Neural cell (in vitro differentiated cells): ENCODE results near the gene CGNL1. TPM values are rescaled to one million over a fixed set of nuclear protein-coding genes. Genes with fewer than 3 reads are reported as not detected.

Experiments used
- H2AFZ ChIP-seq: fragments of 200-600, 300-800 bp; sonication (generic), shearing (Covaris generic); 2 replicates; pipeline ENCODE4 v1.6.0; 2014; ENCODE audit warnings: low read depth, mild to moderate bottlenecking, antibody characterized with exemption, low read length, moderate library complexity
- H3F3A ChIP-seq: fragments of 200-600 bp; shearing (Covaris generic); 2 replicates; pipeline ENCODE4 v1.6.1; 2016; ENCODE audit warnings: mild to moderate bottlenecking, moderate library complexity, mixed read lengths, antibody characterized with exemption, low read length; ENCODE audit not compliant: insufficient read depth, poor library complexity, severe bottlenecking
- H3K27ac ChIP-seq: fragments of 200-600, 300-800 bp; sonication (generic), shearing (Covaris generic); 2 replicates; pipeline ENCODE4 v1.5.1; 2014; ENCODE audit warnings: mild to moderate bottlenecking, low read length, moderate library complexity
- H3K27me3 ChIP-seq: fragments of 300-800, 200-600 bp; sonication (generic), shearing (Covaris generic); 2 replicates; pipeline ENCODE4 v1.6.0; 2014; ENCODE audit warnings: mild to moderate bottlenecking, low read depth, low read length, moderate library complexity; ENCODE audit not compliant: insufficient read depth
- H3K36me3 ChIP-seq: fragments of 300-800, 200-600 bp; sonication (generic), shearing (Covaris generic); 2 replicates; pipeline ENCODE4 v1.5.1; 2014; ENCODE audit warnings: mild to moderate bottlenecking, antibody characterized with exemption, low read length, moderate library complexity; ENCODE audit not compliant: insufficient read depth
- H3K4me2 ChIP-seq: fragments of 300-800, 200-600 bp; sonication (generic), shearing (Covaris generic); 2 replicates; pipeline ENCODE4 v1.6.0; 2014; ENCODE audit warnings: mild to moderate bottlenecking, low read length
- H3K4me3 ChIP-seq: fragments of 300-800, 200-600 bp; sonication (generic), shearing (Covaris generic); 2 replicates; pipeline ENCODE4 v1.5.1; 2014; ENCODE audit warnings: mild to moderate bottlenecking, low read length, moderate library complexity
- H3K79me2 ChIP-seq: fragments of 200-600 bp; shearing (Covaris generic); replicated peaks from 2 replicates; pipeline ENCODE4 v1.6.0; 2014; ENCODE audit warnings: mild to moderate bottlenecking, low read length, moderate library complexity; ENCODE audit not compliant: insufficient read depth
- H3K9ac ChIP-seq: fragments of 300-800, 200-600 bp; sonication (generic), shearing (Covaris generic); 2 replicates; pipeline ENCODE4 v1.6.1; 2016; ENCODE audit warnings: mild to moderate bottlenecking, low read length, mixed read lengths
- H3K9me2 ChIP-seq: fragments of 200-600 bp; shearing (Covaris generic); 2 replicates; pipeline ENCODE4 v1.6.1; 2016; ENCODE audit warnings: mild to moderate bottlenecking, low read length, mixed read lengths; ENCODE audit not compliant: insufficient read depth
- H3K9me3 ChIP-seq: fragments of 200-600, 300-800 bp; sonication (generic), shearing (Covaris generic); 2 replicates; pipeline ENCODE4 v1.6.1; 2016; ENCODE audit warnings: mild to moderate bottlenecking, mixed run types, low read length, moderate library complexity, mixed read lengths
- H4K20me1 ChIP-seq: fragments of 200-600 bp; shearing (Covaris generic); 2 replicates; pipeline ENCODE4 v1.6.1; 2016; ENCODE audit warnings: mild to moderate bottlenecking, mixed run types; ENCODE audit not compliant: insufficient read depth
- CTCF ChIP-seq: fragments of 450-650 bp; IDR thresholded peaks from 2 replicates; pipeline ENCODE4 v1.5.1; 2014; ENCODE audit warnings: antibody characterized with exemption, mild to moderate bottlenecking, moderate library complexity; ENCODE audit not compliant: poor library complexity, severe bottlenecking
- EP300 ChIP-seq: fragments of 450-650 bp; conservative IDR thresholded peaks from 2 replicates; pipeline ENCODE4 v1.6.1; 2014; ENCODE audit warnings: antibody characterized with exemption, mild to moderate bottlenecking, moderate library complexity; ENCODE audit not compliant: poor library complexity, severe bottlenecking
- EZH2 ChIP-seq: fragments of 200-600, 300-800 bp; shearing (Covaris generic), sonication (generic); IDR thresholded peaks from 2 replicates; pipeline ENCODE4 v1.6.1; 2014; ENCODE audit warnings: antibody characterized with exemption, low read length, borderline replicate concordance, mild to moderate bottlenecking; ENCODE audit not compliant: insufficient read depth, poor library complexity, severe bottlenecking
- MXI1 ChIP-seq: fragments of 450-650 bp; conservative IDR thresholded peaks from 2 replicates; pipeline ENCODE4 v1.6.1; 2014; ENCODE audit warnings: antibody characterized with exemption, mild to moderate bottlenecking; ENCODE audit not compliant: poor library complexity, severe bottlenecking
- POLR2AphosphoS5 ChIP-seq: IDR thresholded peaks from 2 replicates; pipeline ENCODE4 v1.6.1; 2012
- RAD21 ChIP-seq: fragments of 450-650 bp; conservative IDR thresholded peaks from 2 replicates; pipeline ENCODE4 v1.6.1; 2014; ENCODE audit warnings: antibody characterized with exemption, mild to moderate bottlenecking, moderate library complexity
- REST ChIP-seq: IDR thresholded peaks from 2 replicates; pipeline ENCODE4 v1.6.1; 2012; ENCODE audit warnings: borderline replicate concordance
- SMC3 ChIP-seq: fragments of 450-650 bp; conservative IDR thresholded peaks from 2 replicates; pipeline ENCODE4 v1.6.1; 2014; ENCODE audit warnings: antibody characterized with exemption, mild to moderate bottlenecking, moderate library complexity; ENCODE audit not compliant: poor library complexity
- TAF1 ChIP-seq: IDR thresholded peaks from 2 replicates; pipeline ENCODE4 v1.6.1; 2012; ENCODE audit warnings: low read depth
- polyA plus RNA-seq: library from polyadenylated mRNA; depleted of rRNA; stranded (reverse); fragments of >200 nt; gene quantifications from 2 replicates; pipeline ENCODE4 v1.2.3, GENCODE V29; 2014

CGNL1 gene
- polyA plus RNA-seq, 1 donor from 2014 or later = 0.26 TPM

- Histone ChIP-seq H3K4me2 (no peak overlapping the region), H3K36me3 (no peaks in the 10 kb centered on the region), H3K9ac (no peak overlapping the region), H3K27ac (no peak overlapping the region), H3K79me2 (no peaks in the 10 kb centered on the region), H3K9me3 (no peaks in the 10 kb centered on the region), H2AFZ (no peak overlapping the region), H3K27me3 (peaks cover 3% of the 10 kb centered on the region), H4K20me1 (no peaks in the 10 kb centered on the region), H3F3A (no peaks in the 10 kb centered on the region), H3K9me2 (no peaks in the 10 kb centered on the region), H3K4me3 (no peak overlapping the region)
- no peak for TF ChIP-seq SMC3
- no peak for TF ChIP-seq POLR2AphosphoS5
- TF ChIP-seq MXI1 = no peak
- TF ChIP-seq EP300 = no peak
- no peak for TF ChIP-seq EZH2
- TF ChIP-seq TAF1 = no peak
- no peak for TF ChIP-seq REST
- TF ChIP-seq RAD21 = no peak
- no peak for TF ChIP-seq CTCF
These were observed 9.7 kb downstream of the CGNL1 start for GRCh38 chr15:57385923-57386390.

- Histone ChIP-seq H3K9me3 (no peaks in the 10 kb centered on the region), H3K27ac (no peak overlapping the region), H4K20me1 (no peaks in the 10 kb centered on the region), H3K79me2 (no peaks in the 10 kb centered on the region), H3K9me2 (no peaks in the 10 kb centered on the region), H3K36me3 (no peaks in the 10 kb centered on the region), H2AFZ (no peak overlapping the region), H3K27me3 (peaks cover 3% of the 10 kb centered on the region), H3K4me2 (no peak overlapping the region), H3K4me3 (no peak overlapping the region), H3K9ac (no peak overlapping the region), H3F3A (no peaks in the 10 kb centered on the region)
- TF ChIP-seq EZH2 = no peak
- TF ChIP-seq REST = no peak
These were observed 10.7 kb downstream of the CGNL1 start for GRCh38 chr15:57386976-57387375.
